22Rv1 (cell line): ENCODE results near the gene NRG3.

Experiments
- H3K27ac ChIP-seq: fragments of 450-650 bp; 2 replicates; pipeline ENCODE4 v1.5.1; 2017
- CTCF ChIP-seq: fragments of 450-650 bp; IDR thresholded peaks from 2 replicates; pipeline ENCODE4 v1.5.1; 2017; ENCODE audit warnings: mild to moderate bottlenecking
- ZFX ChIP-seq: fragments of 450-650 bp; IDR thresholded peaks from 2 replicates; pipeline ENCODE4 v1.6.1; 2017; ENCODE audit warnings: antibody characterized with exemption, borderline replicate concordance

The NRG3 gene

GRCh38 chr10:82340166-82340565, 465.2 kb downstream of the NRG3 start:
- no peak for TF ChIP-seq ZFX
- no peak for TF ChIP-seq CTCF
- H3K27ac ChIP-seq: no peak overlapping the region

- peak overlapping the region; percentile 60 for H3K27ac ChIP-seq
These were observed 474.6 kb downstream of the NRG3 start for GRCh38 chr10:82349590-82349989.

GRCh38 chr10:82353381-82353780, 478.4 kb downstream of the NRG3 start:
- TF ChIP-seq CTCF (no peak), ZFX (no peak)
- H3K27ac ChIP-seq: no peak overlapping the region

- no peak overlapping the region for H3K27ac ChIP-seq
These were observed 483.6 kb downstream of the NRG3 start for GRCh38 chr10:82358486-82359099.

GRCh38 chr10:82361256-82361655, 486.3 kb downstream of the NRG3 start:
- TF ChIP-seq ZFX (no peak), CTCF (no peak)
- no peak overlapping the region for H3K27ac ChIP-seq

More at GRCh38 chr10:82358486-82359099, 483.6 kb downstream of the NRG3 start:
- no peak for TF ChIP-seq CTCF
- no peak for TF ChIP-seq ZFX

GRCh38 chr10:82377608-82378007, 502.6 kb downstream of the NRG3 start:
- no peak for TF ChIP-seq ZFX
- peak; percentile 70 for TF ChIP-seq CTCF
- no peak overlapping the region for H3K27ac ChIP-seq

GRCh38 chr10:82378146-82378545, 503.2 kb downstream of the NRG3 start:
- no peak overlapping the region for H3K27ac ChIP-seq
- TF ChIP-seq CTCF (no peak), ZFX (no peak)

- no peak overlapping the region for H3K27ac ChIP-seq
- TF ChIP-seq ZFX (no peak), CTCF (no peak)
These were observed 508.4 kb downstream of the NRG3 start for GRCh38 chr10:82383350-82383749.
